GM12874 (cell line): ENCODE results near the gene ROBO1.

Experiments
- CTCF ChIP-seq: IDR thresholded peaks from 2 replicates; pipeline ENCODE4 v1.5.1; 2011; ENCODE audit warnings: low read depth, mild to moderate bottlenecking, control low read depth, low read length, moderate library complexity; ENCODE audit not compliant: insufficient read depth

ROBO1 gene

DNA sequence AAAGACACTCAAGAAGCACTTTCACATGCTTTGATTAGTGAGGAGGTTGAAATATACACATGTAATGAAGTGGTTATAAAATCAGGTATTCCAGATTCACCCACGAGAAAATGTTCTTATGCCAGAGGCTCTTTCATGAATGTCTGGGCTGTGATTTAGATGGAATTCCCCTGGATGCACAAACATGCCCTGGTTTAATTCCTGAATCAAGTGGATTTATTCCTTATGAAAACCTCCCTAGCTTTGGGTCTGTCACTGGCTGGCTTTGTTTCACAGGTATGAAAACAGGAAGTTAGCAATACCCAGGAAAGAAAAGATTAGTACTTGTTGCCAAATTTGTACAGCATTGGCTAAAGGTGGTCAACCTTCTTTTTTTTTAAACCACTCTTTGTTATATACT, 1123.0 kb downstream of the ROBO1 start:
- TF ChIP-seq CTCF = no peak

DNA sequence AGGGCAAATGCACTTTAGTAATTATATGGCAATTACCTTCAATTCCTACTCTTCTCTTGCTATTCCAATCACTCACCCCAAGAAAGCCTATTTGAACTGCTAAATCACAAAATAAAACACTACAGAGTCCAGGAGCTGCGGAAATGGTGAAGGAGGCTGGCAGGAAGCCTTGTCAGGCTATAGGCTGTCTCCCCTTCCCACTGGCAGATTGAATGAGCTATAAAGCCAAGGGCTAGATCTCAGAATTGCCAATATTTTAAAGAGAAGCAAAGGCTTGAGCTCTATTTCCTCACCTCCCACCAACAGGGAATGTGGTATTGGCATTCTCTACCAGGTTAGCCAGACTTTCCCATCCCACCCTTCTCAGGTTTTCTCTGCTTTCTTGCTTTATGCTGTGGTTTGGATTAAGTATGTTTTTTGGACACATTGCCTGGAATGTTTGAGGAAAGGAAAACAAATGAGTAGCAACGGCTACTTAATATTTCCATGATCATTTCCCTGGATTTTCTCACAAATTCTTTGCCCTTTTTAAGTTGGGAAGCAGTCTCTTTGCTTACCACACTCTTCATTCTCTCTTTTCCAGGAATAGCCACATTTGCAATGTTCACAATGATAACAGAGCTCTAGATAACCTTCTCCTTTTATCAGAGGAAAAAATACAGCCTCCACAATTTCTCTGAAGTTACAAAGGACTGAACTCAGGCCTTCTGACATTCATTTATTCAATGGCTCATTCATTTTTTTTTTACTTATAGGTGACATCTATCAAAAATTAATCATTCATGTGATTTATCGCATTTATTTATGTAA, 1125.4 kb downstream of the ROBO1 start:
- no peak for TF ChIP-seq CTCF

- TF ChIP-seq CTCF = no peak
These were observed 1126.1 kb downstream of the ROBO1 start for GRCh38 chr3:78641703-78642102.

DNA sequence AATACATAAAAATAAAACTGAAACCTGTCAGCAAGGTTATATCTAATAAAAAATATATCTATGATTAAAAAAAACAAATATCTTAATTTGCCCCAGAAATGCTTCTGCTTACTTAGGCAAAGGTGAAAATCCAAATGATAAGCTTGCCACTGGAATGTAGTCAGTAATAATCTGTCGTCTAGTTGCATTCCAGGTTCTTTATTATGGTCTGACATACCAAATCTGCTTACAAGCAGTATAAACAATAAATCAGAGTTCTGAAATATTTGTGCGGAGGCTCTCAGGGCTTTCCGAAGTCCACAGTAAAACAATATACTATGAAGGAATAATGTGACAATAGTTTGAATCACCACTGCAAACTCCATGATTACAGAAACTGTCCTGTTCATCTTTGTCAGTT, 1133.5 kb downstream of the ROBO1 start:
- TF ChIP-seq CTCF = no peak

DNA sequence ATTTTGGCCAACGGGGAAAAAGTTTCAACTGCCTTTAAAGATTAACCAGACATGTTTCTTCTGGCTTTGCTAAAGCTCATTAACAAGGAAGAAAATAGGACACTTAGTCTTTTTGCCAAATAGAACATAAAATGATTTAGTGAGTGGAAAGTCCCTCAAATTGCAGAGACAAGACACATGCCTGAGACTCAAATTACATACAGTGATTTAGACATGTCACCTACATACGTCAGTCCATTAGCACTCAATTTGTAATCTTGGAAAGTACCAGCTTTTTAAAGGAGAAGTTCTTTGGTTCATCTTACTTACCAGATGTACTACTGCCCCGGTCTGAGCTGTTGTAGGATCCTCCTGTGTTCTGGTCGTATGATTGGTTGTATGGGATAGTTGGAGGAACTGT, 1134.2 kb downstream of the ROBO1 start:
- TF ChIP-seq CTCF = no peak

- TF ChIP-seq CTCF = no peak
These were observed 1134.8 kb downstream of the ROBO1 start for GRCh38 chr3:78632925-78633553.

DNA sequence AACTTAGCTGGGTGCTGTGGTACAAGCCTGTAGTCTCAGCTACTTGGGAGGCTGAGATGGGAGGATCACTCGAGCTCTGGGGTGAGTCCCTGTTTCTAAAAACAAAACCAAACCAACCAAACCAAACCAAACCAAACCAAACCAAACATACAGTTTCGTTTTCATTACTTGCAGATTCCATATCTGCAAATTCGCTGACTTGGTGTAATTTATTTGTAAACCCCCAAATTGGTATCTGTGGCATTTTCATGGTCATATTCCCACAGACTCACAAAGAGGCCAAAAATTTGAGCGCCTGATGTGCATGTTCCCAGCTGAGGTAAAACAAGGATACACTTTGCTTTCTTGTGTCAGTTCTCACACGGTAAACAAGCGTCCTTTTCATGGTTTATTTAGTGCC, 1138.3 kb downstream of the ROBO1 start:
- no peak for TF ChIP-seq CTCF
